Breast epithelium (tissue), 3 donors: ENCODE measurements around the gene AFAP1.

ENCODE experiments used
- POLR2A ChIP-seq: fragments of 450-650 bp; IDR thresholded peaks from one replicate; pipeline ENCODE4 v1.6.1; 2016; ENCODE audit warnings: antibody characterized with exemption, mild to moderate bottlenecking, moderate library complexity
- TF ChIP-seq, protein P1 (sequence below), 3 donors: fragments of 450-650 bp; IDR thresholded peaks; one replicate each; pipeline ENCODE4 v1.5.1; 2016 to 2017; ENCODE audit warnings: antibody characterized with exemption in 3 of 3, mild to moderate bottlenecking in 3 of 3, moderate library complexity in 3 of 3

DNA sequence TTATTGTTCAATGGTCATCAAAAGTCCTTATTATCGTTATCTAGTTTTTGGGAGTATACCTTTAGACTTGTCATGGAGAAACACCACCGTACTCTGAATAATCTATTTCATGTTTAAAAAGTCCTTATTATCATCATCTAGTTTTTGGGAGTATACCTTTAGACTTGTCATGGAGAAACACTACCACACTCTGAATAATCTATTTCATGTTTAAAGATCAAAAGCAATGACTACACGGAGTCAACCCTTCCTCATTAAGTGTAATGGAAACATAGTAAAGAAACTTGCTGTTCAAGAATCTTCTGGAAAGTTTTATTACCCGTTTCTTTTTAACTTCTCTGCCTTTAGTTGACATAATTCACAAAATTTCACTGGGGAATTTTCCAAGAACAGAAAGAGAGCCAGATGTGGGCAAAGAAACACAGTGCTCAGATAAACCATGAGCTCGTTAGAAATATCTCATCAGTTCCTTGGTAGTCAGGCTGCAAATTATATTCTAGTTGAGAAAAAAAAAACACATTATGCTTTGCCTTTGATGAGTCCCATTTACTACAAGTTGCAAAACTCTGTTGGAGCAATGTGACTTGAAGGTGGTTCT is 158.8 kb downstream of the AFAP1 start:
- no peak for TF ChIP-seq POLR2A
- TF ChIP-seq, protein P1, sequence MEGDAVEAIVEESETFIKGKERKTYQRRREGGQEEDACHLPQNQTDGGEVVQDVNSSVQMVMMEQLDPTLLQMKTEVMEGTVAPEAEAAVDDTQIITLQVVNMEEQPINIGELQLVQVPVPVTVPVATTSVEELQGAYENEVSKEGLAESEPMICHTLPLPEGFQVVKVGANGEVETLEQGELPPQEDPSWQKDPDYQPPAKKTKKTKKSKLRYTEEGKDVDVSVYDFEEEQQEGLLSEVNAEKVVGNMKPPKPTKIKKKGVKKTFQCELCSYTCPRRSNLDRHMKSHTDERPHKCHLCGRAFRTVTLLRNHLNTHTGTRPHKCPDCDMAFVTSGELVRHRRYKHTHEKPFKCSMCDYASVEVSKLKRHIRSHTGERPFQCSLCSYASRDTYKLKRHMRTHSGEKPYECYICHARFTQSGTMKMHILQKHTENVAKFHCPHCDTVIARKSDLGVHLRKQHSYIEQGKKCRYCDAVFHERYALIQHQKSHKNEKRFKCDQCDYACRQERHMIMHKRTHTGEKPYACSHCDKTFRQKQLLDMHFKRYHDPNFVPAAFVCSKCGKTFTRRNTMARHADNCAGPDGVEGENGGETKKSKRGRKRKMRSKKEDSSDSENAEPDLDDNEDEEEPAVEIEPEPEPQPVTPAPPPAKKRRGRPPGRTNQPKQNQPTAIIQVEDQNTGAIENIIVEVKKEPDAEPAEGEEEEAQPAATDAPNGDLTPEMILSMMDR (IDR thresholded peaks at IDR 0.05): no peak
